CD4-positive, alpha-beta T cell (primary cell): Measurements from ENCODE around the gene PLEKHA7. TPM values are rescaled to one million over a fixed set of nuclear protein-coding genes. Genes with fewer than 3 reads are reported as not detected.

Experiments used
- ATAC-seq: fragments of 200-7000 bp; cut with Tn5 transposase; one replicate; pipeline ENCODE4 v1.10.0; 2022; ENCODE audit warnings: mild to moderate bottlenecking; ENCODE audit not compliant: poor library complexity
- CTCF ChIA-PET: fragments of 350-600 bp; sonication (Branson Sonifier 250); formaldehyde crosslinking; loops from one replicate; lab custom pipeline; 2021; ENCODE audit warnings: antibody characterized with exemption, inconsistent platforms; lab: Charles Lee
- POLR2A ChIA-PET: fragments of 350-600 bp; sonication (Branson Sonifier 250); formaldehyde crosslinking; loops from one replicate; lab custom pipeline; 2021; ENCODE audit warnings: antibody characterized with exemption, inconsistent platforms; lab: Charles Lee
- DNase-seq, 14 experiments: peaks; one replicate each; pipeline ENCODE4 v3.0.0-alpha.2; 2013 to 2020; ENCODE audit warnings: mixed read lengths in 2 of 14
- H3K27ac ChIP-seq, 2 donors: one replicate each; pipeline versions ENCODE4 v1.5.1 to v1.7.0; 2013; ENCODE audit warnings: low read length in 2 of 2, low read depth in 1 of 2, mild to moderate bottlenecking in 1 of 2
- H3K27me3 ChIP-seq, 2 experiments: 1 replicate in 1 of 2; 2 replicates in 1 of 2; pipeline versions ENCODE4 v1.6.1 to v1.7.0; 2013; ENCODE audit warnings: low read length in 2 of 2, control low read depth in 1 of 2, mild to moderate bottlenecking in 1 of 2, moderate library complexity in 1 of 2; ENCODE audit not compliant: insufficient read depth in 2 of 2, control insufficient read depth in 1 of 2
- H3K36me3 ChIP-seq: one replicate; pipeline ENCODE4 v1.6.1; 2013; ENCODE audit warnings: low read length, control low read depth; ENCODE audit not compliant: insufficient read depth
- H3K4me1 ChIP-seq: one replicate; pipeline ENCODE4 v1.6.1; 2013; ENCODE audit warnings: low read length, control low read depth; ENCODE audit not compliant: insufficient read depth
- H3K4me3 ChIP-seq: one replicate; pipeline ENCODE4 v1.5.1; 2013; ENCODE audit warnings: mild to moderate bottlenecking, low read length, moderate library complexity
- H3K9me3 ChIP-seq, 2 experiments: 1 replicate in 1 of 2; 2 replicates in 1 of 2; pipeline versions ENCODE4 v1.6.1 to v1.7.0; 2013; ENCODE audit warnings: low read length in 2 of 2, mild to moderate bottlenecking in 2 of 2, control low read depth in 1 of 2, moderate library complexity in 1 of 2; ENCODE audit not compliant: control insufficient read depth in 1 of 2, insufficient read depth in 1 of 2
- H3K27ac Mint-ChIP-seq: one replicate; pipeline ENCODE4 v1.8.0; 2020; ENCODE audit warnings: mixed read lengths
- H3K27me3 Mint-ChIP-seq: one replicate; pipeline ENCODE4 v1.8.0; 2021; ENCODE audit warnings: mixed read lengths
- H3K36me3 Mint-ChIP-seq: one replicate; pipeline ENCODE4 v1.8.0; 2021; ENCODE audit warnings: low read depth, mixed read lengths
- H3K4me1 Mint-ChIP-seq: one replicate; pipeline ENCODE4 v1.8.0; 2021; ENCODE audit warnings: low read depth, mixed read lengths
- H3K4me3 Mint-ChIP-seq: one replicate; pipeline ENCODE4 v1.8.0; 2020; ENCODE audit warnings: mild to moderate bottlenecking, mixed read lengths
- H3K9me3 Mint-ChIP-seq: one replicate; pipeline ENCODE4 v1.8.0; 2020; ENCODE audit warnings: mixed read lengths
- CTCF ChIP-seq: fragments of 200-600 bp; IDR thresholded peaks from one replicate; pipeline ENCODE4 v1.8.0; 2022; ENCODE audit warnings: antibody characterized with exemption, mild to moderate bottlenecking
- intact Hi-C, 2 experiments: fragments of 100-400 bp; cut with DNase I in 1 of 2; cut with micrococcal nuclease in 1 of 2; formaldehyde crosslinking; loops; one replicate each; pipeline versions ENCODE4 v1.15.1 to v1.9.0; 2023 to 2025; cut with DNase I, micrococcal nuclease
- total RNA-seq, 174 experiments: library from RNA in 2 of 174; stranded (reverse) in 2 of 174; gene quantifications; one replicate each; pipeline ENCODE4 v1.2.3 and lab custom pipeline; 2021 to 2026

PLEKHA7 gene
- total RNA-seq, 2 experiments from 2014 or later: 4.5 to 4.8 TPM

- ChIA-PET CTCF (no interaction called here), POLR2A (no interaction called here)
- H3K27ac Mint-ChIP-seq: no peak overlapping the region
- H3K27ac ChIP-seq: no peak overlapping the region
- H3K36me3 ChIP-seq: no peaks in the 10 kb centered on the region
- no peak for ATAC-seq
- no peak for DNase-seq
- H3K4me3 Mint-ChIP-seq: no peak overlapping the region
- no peaks in the 10 kb centered on the region for H3K27me3 Mint-ChIP-seq
- H3K9me3 Mint-ChIP-seq: no peaks in the 10 kb centered on the region
- no peaks in the 10 kb centered on the region for H3K4me1 Mint-ChIP-seq
- H3K4me3 ChIP-seq: no peak overlapping the region
- H3K27me3 ChIP-seq: no peaks in the 10 kb centered on the region
- no peaks in the 10 kb centered on the region for H3K9me3 ChIP-seq
- no peak for TF ChIP-seq CTCF
- intact Hi-C loops: no loop called here
- no peaks in the 10 kb centered on the region for H3K36me3 Mint-ChIP-seq
- H3K4me1 ChIP-seq: no peaks in the 10 kb centered on the region
These were observed 132.4 kb downstream of the PLEKHA7 start for GRCh38 chr11:16881766-16882165.

- no peak for ATAC-seq
- no peak overlapping the region for H3K27ac ChIP-seq
- H3K27me3 ChIP-seq: no peaks in the 10 kb centered on the region
- POLR2A ChIA-PET: no interaction called here
- no peaks in the 10 kb centered on the region for H3K4me1 ChIP-seq
- intact Hi-C loops: no loop called here
- Mint-ChIP-seq H3K36me3 (no peaks in the 10 kb centered on the region), H3K27me3 (no peaks in the 10 kb centered on the region), H3K27ac (no peak overlapping the region), H3K4me3 (no peak overlapping the region), H3K4me1 (no peaks in the 10 kb centered on the region), H3K9me3 (no peaks in the 10 kb centered on the region)
- no peak for DNase-seq
- no peak for TF ChIP-seq CTCF
- no peaks in the 10 kb centered on the region for H3K9me3 ChIP-seq
- H3K36me3 ChIP-seq: no peaks in the 10 kb centered on the region
- CTCF ChIA-PET: no interaction called here
- no peak overlapping the region for H3K4me3 ChIP-seq
These were observed 133.0 kb downstream of the PLEKHA7 start for GRCh38 chr11:16881074-16881709.

- no peak for TF ChIP-seq CTCF
- no peak overlapping the region for H3K27ac ChIP-seq
- Mint-ChIP-seq H3K4me1 (no peaks in the 10 kb centered on the region), H3K9me3 (no peaks in the 10 kb centered on the region), H3K27ac (no peak overlapping the region), H3K27me3 (no peaks in the 10 kb centered on the region), H3K36me3 (no peaks in the 10 kb centered on the region), H3K4me3 (no peak overlapping the region)
- no peaks in the 10 kb centered on the region for H3K36me3 ChIP-seq
- no peaks in the 10 kb centered on the region for H3K27me3 ChIP-seq
- H3K9me3 ChIP-seq: no peaks in the 10 kb centered on the region
- ChIA-PET POLR2A (no interaction called here), CTCF (no interaction called here)
- ATAC-seq (no peak), DNase-seq (no peak)
- no peaks in the 10 kb centered on the region for H3K4me1 ChIP-seq
- no peak overlapping the region for H3K4me3 ChIP-seq
- intact Hi-C loops: no loop called here
These were observed 133.9 kb downstream of the PLEKHA7 start for GRCh38 chr11:16880184-16880801.
